Measurements from ENCODE around the gene TMEM88. TPM values are rescaled to one million over a fixed set of nuclear protein-coding genes. Genes with fewer than 3 reads are reported as not detected.

Gene TMEM88
- total RNA-seq, 1 donor from 2014 or later, result 12.0 TPM

DNA sequence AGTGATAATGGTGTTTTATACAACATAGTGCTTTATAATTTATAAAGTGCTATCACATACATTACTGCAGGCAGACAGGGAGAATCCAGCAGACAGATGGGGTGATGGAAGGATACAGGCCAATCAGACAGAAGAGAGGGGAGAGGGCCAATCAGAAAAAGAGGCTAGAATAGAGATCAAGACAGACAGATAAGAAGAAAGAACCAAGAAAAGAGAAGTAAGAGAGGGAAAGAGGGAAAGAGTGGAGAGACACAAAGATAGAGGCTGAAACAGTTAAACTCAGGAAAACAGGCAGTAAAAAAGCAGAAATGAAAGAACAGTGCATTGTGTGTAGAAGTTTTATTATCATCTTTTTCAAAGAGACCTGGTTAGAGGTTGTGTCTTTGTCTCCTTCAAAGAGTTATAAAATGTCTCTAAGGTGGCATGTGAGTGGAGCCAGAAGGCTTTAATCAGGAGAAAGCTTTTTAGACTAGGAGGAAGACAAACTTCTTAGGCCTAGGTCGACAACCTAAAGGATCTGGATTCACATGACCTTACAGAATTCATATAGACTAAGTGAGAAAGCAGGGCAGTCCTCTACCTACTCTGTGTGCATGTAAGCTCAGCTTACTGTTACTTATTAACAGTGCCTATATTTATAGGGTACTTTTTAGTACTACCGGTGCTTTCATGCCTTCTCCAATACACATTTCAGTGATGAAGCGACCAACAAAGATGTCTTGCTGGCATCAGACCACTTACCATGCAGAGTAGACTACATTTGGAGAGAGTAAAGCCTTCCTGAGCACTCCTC, 25.4 kb downstream of the TMEM88 start:
- no peaks in the 10 kb centered on the region for H3K9me3 ChIP-seq
- H3K4me3 ChIP-seq, result no peak overlapping the region
- ATAC-seq (no peak), DNase-seq (no peak)
- intact Hi-C loops (cut with DNase I), result no loop called here
- TF ChIP-seq, protein P1, sequence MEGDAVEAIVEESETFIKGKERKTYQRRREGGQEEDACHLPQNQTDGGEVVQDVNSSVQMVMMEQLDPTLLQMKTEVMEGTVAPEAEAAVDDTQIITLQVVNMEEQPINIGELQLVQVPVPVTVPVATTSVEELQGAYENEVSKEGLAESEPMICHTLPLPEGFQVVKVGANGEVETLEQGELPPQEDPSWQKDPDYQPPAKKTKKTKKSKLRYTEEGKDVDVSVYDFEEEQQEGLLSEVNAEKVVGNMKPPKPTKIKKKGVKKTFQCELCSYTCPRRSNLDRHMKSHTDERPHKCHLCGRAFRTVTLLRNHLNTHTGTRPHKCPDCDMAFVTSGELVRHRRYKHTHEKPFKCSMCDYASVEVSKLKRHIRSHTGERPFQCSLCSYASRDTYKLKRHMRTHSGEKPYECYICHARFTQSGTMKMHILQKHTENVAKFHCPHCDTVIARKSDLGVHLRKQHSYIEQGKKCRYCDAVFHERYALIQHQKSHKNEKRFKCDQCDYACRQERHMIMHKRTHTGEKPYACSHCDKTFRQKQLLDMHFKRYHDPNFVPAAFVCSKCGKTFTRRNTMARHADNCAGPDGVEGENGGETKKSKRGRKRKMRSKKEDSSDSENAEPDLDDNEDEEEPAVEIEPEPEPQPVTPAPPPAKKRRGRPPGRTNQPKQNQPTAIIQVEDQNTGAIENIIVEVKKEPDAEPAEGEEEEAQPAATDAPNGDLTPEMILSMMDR (IDR thresholded peaks at IDR 0.05), result no peak
- H3K36me3 ChIP-seq, result peaks cover 21% of the 10 kb centered on the region
- no peak overlapping the region for H3K27ac ChIP-seq
- no peaks in the 10 kb centered on the region for H3K27me3 ChIP-seq (ENCODE audit: low read depth)
- H3K4me1 ChIP-seq, result peaks cover 31% of the 10 kb centered on the region

DNA sequence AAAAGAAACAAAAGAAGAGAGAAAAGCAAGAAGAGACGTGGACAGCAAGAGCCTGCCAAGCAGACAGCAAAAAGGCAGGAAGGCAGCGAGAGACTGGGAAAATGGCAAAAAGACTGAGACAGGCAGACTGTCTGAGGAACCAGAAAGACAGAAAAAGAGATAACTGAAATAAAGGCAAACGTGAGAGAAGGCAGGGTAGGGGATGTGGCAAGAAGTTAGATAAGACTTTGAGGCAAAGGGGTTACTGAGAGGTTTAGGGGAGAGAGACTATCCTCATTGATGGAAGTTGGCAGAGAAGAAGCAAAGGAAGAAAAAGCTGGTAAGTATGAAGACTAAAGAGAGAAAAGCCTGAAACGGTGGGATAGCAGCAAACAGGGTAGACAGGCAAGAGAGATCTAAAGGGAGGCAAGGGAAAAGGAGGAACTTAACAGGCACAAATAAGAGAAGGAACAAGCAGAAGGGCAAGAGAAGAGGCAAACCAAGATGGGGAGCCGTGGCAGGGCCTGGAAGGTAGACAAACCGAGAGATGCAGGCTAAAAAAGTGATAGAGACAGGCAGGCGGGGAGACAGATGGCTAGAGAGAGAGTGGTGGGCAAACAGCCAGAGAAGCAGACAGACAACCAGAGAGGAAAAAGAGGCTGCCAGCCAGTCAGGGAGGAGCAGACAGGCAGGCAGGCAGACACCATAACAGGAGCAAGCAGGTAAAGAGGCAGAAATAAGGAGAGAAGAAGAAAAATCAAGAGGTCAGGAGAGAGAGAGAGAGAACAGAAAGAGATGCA, 26.6 kb downstream of the TMEM88 start:
- DNase-seq (no peak), ATAC-seq (no peak)
- Histone ChIP-seq H3K27me3 (ENCODE audit: low read depth) (no peaks in the 10 kb centered on the region), H3K4me3 (no peak overlapping the region), H3K9me3 (no peaks in the 10 kb centered on the region), H3K4me1 (peaks cover 40% of the 10 kb centered on the region), H3K27ac (peak overlapping the region; percentile 18), H3K36me3 (peaks cover 21% of the 10 kb centered on the region)
- TF ChIP-seq, protein P1 (IDR thresholded peaks at IDR 0.05), result no peak
- intact Hi-C loops (cut with DNase I), result no loop called here

- H3K36me3 ChIP-seq, result peaks cover 21% of the 10 kb centered on the region
- no peak for ATAC-seq
- peaks cover 46% of the 10 kb centered on the region for H3K4me1 ChIP-seq
- no peaks in the 10 kb centered on the region for H3K27me3 ChIP-seq (ENCODE audit: low read depth)
- TF ChIP-seq, protein P1 (IDR thresholded peaks at IDR 0.05), result no peak
- no peaks in the 10 kb centered on the region for H3K9me3 ChIP-seq
- intact Hi-C loops (cut with DNase I), result no loop called here
- no peak overlapping the region for H3K4me3 ChIP-seq
- DNase-seq, result no peak
- H3K27ac ChIP-seq, result no peak overlapping the region
These were observed 27.2 kb downstream of the TMEM88 start for GRCh38 chr17:7882068-7882467.

DNA sequence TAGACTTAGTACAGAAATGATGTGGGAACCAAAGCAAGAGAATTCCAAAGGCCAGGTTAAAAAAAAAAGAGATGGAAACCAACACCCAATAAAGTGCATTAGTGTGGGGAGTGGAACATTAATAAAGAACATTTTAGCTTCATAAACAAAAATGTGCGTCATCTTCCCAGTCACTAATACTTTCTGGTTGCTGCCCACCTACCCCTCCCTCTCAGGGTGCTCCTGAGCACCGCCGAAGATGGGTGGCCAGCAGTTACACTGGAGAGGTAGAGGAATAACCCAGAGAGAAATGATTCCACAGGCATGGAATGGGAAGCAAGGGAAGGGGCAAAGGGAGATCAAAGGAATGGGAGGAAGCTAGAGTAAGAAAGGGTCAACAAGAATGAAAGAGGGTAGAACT, 27.8 kb downstream of the TMEM88 start:
- DNase-seq, result no peak
- peaks cover 50% of the 10 kb centered on the region for H3K4me1 ChIP-seq
- peaks cover 21% of the 10 kb centered on the region for H3K36me3 ChIP-seq
- no peak for ATAC-seq
- intact Hi-C loops (cut with DNase I), result no loop called here
- H3K9me3 ChIP-seq, result no peaks in the 10 kb centered on the region
- TF ChIP-seq, protein P1 (IDR thresholded peaks at IDR 0.05), result no peak
- H3K4me3 ChIP-seq, result no peak overlapping the region
- no peaks in the 10 kb centered on the region for H3K27me3 ChIP-seq (ENCODE audit: low read depth)
- no peak overlapping the region for H3K27ac ChIP-seq

- H3K27me3 ChIP-seq (ENCODE audit: low read depth), result no peaks in the 10 kb centered on the region
- peaks cover 62% of the 10 kb centered on the region for H3K4me1 ChIP-seq
- H3K27ac ChIP-seq, result peak overlapping the region; percentile 24
- ATAC-seq (no peak), DNase-seq (no peak)
- TF ChIP-seq, protein P1 (IDR thresholded peaks at IDR 0.05), result no peak
- peak overlapping the region; percentile 41 for H3K4me3 ChIP-seq
- peaks cover 14% of the 10 kb centered on the region for H3K36me3 ChIP-seq
- intact Hi-C loops (cut with DNase I), result no loop called here
- H3K9me3 ChIP-seq, result no peaks in the 10 kb centered on the region
These were observed 29.0 kb downstream of the TMEM88 start for GRCh38 chr17:7883781-7884386.
